ENCODE data around the gene SMG6. TPM values are rescaled to one million over a fixed set of nuclear protein-coding genes. Genes with fewer than 3 reads are reported as not detected.
A peak's percentile ranks its signal among the peaks of the same experiment; 100 is the strongest.

SMG6 gene
- total RNA-seq, 1 donor from 2014 or later, result 47.7 TPM

DNA sequence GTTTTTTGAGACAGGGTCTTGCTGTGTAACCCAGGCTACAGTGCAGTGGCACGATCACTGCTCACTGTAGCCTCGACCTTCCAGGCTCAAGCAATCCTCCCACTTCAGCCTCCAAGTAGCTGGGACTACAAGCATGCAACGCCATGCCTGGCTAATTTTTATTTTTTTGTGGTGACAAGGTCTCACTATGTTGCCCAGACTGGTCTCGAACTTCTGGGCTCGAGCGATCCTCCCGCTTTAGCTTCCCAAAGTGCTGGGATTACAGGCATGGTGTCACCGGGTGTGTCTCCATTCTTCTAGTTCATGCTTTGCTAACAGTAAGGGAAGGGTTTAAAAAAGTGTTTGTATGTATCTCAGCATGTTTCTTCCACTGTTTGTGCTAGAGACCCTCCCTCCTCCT, 146.9 kb downstream of the SMG6 start:
- TF ChIP-seq, protein P1, sequence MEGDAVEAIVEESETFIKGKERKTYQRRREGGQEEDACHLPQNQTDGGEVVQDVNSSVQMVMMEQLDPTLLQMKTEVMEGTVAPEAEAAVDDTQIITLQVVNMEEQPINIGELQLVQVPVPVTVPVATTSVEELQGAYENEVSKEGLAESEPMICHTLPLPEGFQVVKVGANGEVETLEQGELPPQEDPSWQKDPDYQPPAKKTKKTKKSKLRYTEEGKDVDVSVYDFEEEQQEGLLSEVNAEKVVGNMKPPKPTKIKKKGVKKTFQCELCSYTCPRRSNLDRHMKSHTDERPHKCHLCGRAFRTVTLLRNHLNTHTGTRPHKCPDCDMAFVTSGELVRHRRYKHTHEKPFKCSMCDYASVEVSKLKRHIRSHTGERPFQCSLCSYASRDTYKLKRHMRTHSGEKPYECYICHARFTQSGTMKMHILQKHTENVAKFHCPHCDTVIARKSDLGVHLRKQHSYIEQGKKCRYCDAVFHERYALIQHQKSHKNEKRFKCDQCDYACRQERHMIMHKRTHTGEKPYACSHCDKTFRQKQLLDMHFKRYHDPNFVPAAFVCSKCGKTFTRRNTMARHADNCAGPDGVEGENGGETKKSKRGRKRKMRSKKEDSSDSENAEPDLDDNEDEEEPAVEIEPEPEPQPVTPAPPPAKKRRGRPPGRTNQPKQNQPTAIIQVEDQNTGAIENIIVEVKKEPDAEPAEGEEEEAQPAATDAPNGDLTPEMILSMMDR (IDR thresholded peaks at IDR 0.05; ENCODE audit: unreplicated experiment), result no peak
- no peak for DNase-seq (ENCODE audit: low spot score, unreplicated experiment)
- Mint-ChIP-seq H3K27ac (peak overlapping the region; percentile 9), H3K4me1 (ENCODE audit: low read depth) (no peaks in the 10 kb centered on the region), H3K9me3 (ENCODE audit: low read depth) (no peaks in the 10 kb centered on the region), H3K27me3 (no peaks in the 10 kb centered on the region), H3K36me3 (ENCODE audit: insufficient read depth) (peaks cover 13% of the 10 kb centered on the region), H3K4me3 (ENCODE audit: low read depth) (no peak overlapping the region)

DNA sequence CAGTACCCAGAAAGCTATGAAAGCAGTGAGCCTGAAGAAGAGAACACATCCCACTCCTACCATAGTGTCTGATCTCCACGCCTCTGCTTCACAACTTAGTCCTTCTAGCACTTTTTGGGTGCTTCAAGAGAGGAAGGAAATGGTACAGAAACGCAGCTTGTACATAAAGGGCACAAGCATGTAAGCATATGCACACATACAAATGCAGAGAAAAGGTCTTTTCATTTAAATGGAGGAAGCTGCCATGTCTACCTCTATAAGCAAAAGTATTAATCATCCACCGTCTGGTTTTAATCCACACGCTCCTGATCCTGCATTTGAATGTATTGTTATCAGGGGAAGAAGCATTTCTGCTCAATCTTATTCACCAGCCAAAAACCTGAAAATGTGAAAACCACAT, 148.0 kb downstream of the SMG6 start:
- H3K36me3 Mint-ChIP-seq (ENCODE audit: insufficient read depth), result peaks cover 11% of the 10 kb centered on the region
- no peaks in the 10 kb centered on the region for H3K27me3 Mint-ChIP-seq

DNA sequence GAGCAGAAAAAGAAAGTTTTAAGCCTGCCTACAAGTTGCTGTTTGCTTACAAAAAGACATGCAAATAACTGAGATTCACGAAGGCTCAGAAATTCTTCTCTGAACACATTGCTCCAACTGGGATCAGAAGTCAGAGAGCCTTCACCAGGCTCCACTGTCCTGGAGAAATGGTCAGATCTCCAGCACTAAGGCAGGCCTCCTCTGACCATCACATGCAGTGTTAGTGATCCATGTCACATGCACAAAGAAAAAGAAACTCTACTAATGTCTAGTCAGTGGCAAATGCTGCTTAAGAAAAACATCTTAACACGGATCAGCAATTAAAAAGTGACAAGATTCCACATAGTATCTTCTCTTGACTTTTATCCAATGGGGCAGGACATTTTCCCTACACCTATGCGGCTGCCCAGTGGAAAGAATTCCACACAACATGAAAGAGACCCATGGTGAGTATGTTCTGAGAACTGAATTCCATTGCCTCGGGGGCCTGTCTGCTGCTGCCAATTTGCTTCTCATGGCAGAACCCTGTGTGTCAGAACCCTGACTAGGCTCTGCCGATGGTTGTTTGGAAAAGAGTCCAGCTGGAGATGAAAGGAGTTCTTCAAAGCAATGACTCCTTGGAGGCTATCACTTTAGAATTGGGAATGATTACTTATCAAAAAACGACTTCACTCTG, 152.1 kb downstream of the SMG6 start:
- DNase-seq (ENCODE audit: low spot score, unreplicated experiment), result no peak
- TF ChIP-seq, protein P1 (IDR thresholded peaks at IDR 0.05; ENCODE audit: unreplicated experiment), result no peak
- H3K36me3 Mint-ChIP-seq (ENCODE audit: insufficient read depth), result peaks cover 15% of the 10 kb centered on the region
- H3K4me3 Mint-ChIP-seq (ENCODE audit: low read depth), result no peak overlapping the region
- H3K27ac Mint-ChIP-seq, result no peak overlapping the region
- no peaks in the 10 kb centered on the region for H3K9me3 Mint-ChIP-seq (ENCODE audit: low read depth)
- no peaks in the 10 kb centered on the region for H3K27me3 Mint-ChIP-seq
- H3K4me1 Mint-ChIP-seq (ENCODE audit: low read depth), result no peaks in the 10 kb centered on the region

More for the DNA sequence above, 148.0 kb downstream of the SMG6 start:
- no peaks in the 10 kb centered on the region for H3K9me3 Mint-ChIP-seq (ENCODE audit: low read depth)
- H3K4me1 Mint-ChIP-seq (ENCODE audit: low read depth), result no peaks in the 10 kb centered on the region
- TF ChIP-seq, protein P1 (IDR thresholded peaks at IDR 0.05; ENCODE audit: unreplicated experiment), result no peak
- H3K4me3 Mint-ChIP-seq (ENCODE audit: low read depth), result no peak overlapping the region
- no peak overlapping the region for H3K27ac Mint-ChIP-seq
- DNase-seq (ENCODE audit: low spot score, unreplicated experiment), result no peak

DNA sequence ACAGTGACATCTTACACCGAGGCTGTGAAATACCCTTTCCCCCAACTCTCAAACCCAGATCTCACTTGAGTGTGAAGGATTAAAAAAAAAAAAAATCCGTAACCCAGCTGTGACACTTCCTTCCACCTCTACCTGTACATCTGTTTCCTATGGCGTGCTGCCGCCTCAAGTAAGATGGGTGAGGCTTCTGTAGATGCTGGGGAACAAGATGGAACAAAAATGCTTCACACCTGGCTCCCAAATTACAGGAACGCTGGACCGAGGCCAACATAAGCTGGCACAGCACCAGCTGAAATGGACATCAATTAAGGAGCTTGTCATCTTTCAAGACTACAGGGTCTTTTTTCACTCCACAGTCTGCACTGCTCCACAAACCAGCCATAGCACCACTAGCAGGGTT, 152.8 kb downstream of the SMG6 start:
- H3K4me1 Mint-ChIP-seq (ENCODE audit: low read depth), result peaks cover 1% of the 10 kb centered on the region
- no peak overlapping the region for H3K27ac Mint-ChIP-seq

DNA sequence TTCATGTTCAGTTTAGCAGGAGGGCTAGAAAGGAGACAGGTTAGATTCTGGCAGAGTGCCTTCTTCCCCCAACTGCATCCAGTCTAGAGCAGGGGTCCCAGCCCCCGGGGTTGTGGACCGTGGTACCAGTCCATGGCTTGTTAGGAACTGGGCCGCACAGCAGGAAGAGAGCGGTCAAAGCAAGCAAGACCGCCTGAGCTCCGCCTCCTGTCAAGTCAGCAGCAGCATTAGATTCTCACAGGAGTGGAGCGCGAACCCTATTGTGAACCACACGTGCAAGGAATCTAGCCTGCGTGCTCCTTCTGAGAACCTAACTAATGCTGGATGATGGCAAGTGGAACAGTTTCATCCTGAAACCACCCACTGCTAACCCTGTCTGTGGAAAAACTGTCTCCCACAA, 153.7 kb downstream of the SMG6 start:
- TF ChIP-seq, protein P1 (IDR thresholded peaks at IDR 0.05; ENCODE audit: unreplicated experiment), result no peak
- DNase-seq (ENCODE audit: low spot score, unreplicated experiment), result no peak
- no peak overlapping the region for H3K27ac Mint-ChIP-seq
- H3K36me3 Mint-ChIP-seq (ENCODE audit: insufficient read depth), result peaks cover 13% of the 10 kb centered on the region
- no peaks in the 10 kb centered on the region for H3K9me3 Mint-ChIP-seq (ENCODE audit: low read depth)
- peaks cover 1% of the 10 kb centered on the region for H3K4me1 Mint-ChIP-seq (ENCODE audit: low read depth)
- no peaks in the 10 kb centered on the region for H3K27me3 Mint-ChIP-seq
- no peak overlapping the region for H3K4me3 Mint-ChIP-seq (ENCODE audit: low read depth)

More for the DNA sequence above, 152.8 kb downstream of the SMG6 start:
- Mint-ChIP-seq H3K4me3 (ENCODE audit: low read depth) (no peak overlapping the region), H3K36me3 (ENCODE audit: insufficient read depth) (peaks cover 15% of the 10 kb centered on the region), H3K9me3 (ENCODE audit: low read depth) (no peaks in the 10 kb centered on the region), H3K27me3 (no peaks in the 10 kb centered on the region)
- no peak for DNase-seq (ENCODE audit: low spot score, unreplicated experiment)
- TF ChIP-seq, protein P1 (IDR thresholded peaks at IDR 0.05; ENCODE audit: unreplicated experiment), result no peak
